Transverse colon (tissue), 4 donors: ENCODE measurements around the gene LCP1. TPM values are rescaled to one million over a fixed set of nuclear protein-coding genes. Genes with fewer than 3 reads are reported as not detected.

Source experiments
- DNase-seq: peaks from one replicate; pipeline ENCODE4 v3.0.0-alpha.2; 2019
- H3K27ac ChIP-seq, 4 donors: fragments of 200-600 bp; sonication (generic); 2 replicates each; pipeline ENCODE4 v1.5.1; 2016 to 2018; ENCODE audit warnings: inconsistent platforms in 4 of 4
- H3K27me3 ChIP-seq: fragments of 200-600 bp; sonication (generic); 2 replicates; pipeline ENCODE4 v1.5.1; 2017; ENCODE audit warnings: inconsistent platforms
- H3K36me3 ChIP-seq, 4 donors: fragments of 200-600 bp; sonication (generic); 2 replicates each; pipeline ENCODE4 v1.5.1; 2017 to 2019; ENCODE audit warnings: inconsistent platforms in 4 of 4
- H3K4me1 ChIP-seq, 4 donors: fragments of 200-600 bp; sonication (generic); 2 replicates each; pipeline ENCODE4 v1.5.1; 2017 to 2020; ENCODE audit warnings: inconsistent platforms in 4 of 4
- H3K4me3 ChIP-seq, 4 donors: fragments of 200-600 bp; sonication (generic); 1 replicate in 1 of 4; 2 replicates in 3 of 4; pipeline versions ENCODE4 v1.5.1 to v1.6.1; 2017 to 2019; ENCODE audit warnings: inconsistent platforms in 4 of 4
- H3K9me3 ChIP-seq, 2 donors: fragments of 200-600 bp; sonication (generic); 2 replicates each; pipeline ENCODE4 v1.5.1; 2017 to 2019; ENCODE audit warnings: inconsistent platforms in 2 of 2
- EP300 ChIP-seq: sonication (generic); formaldehyde crosslinking; IDR thresholded peaks from one replicate; pipeline ENCODE4 v1.6.1; 2017; ENCODE audit warnings: antibody characterized with exemption, low read depth
- POLR2A ChIP-seq: fragments of 450-650 bp; IDR thresholded peaks from one replicate; pipeline ENCODE4 v1.6.1; 2016; ENCODE audit warnings: antibody characterized with exemption, mild to moderate bottlenecking, moderate library complexity
- POLR2AphosphoS5 ChIP-seq, 3 donors: sonication (generic); formaldehyde crosslinking; IDR thresholded peaks; one replicate each; pipeline ENCODE4 v1.6.1; 2016; ENCODE audit warnings: antibody characterized with exemption in 3 of 3
- WGBS, 2 donors: methylation state at CpG; one replicate each; pipeline ENCODE4 v1.1.5; 2018; ENCODE audit warnings: low coverage in 1 of 2; 5-methylcytosine and 5-hydroxymethylcytosine counted together
- in situ Hi-C, 4 donors: fragments of 200-750 bp; cut with MboI; loops; one replicate each; pipeline versions ENCODE4 v1.15.0 to v1.15.1; 2017; ENCODE audit warnings: low sequenced_read_pairs in 3 of 4, low pct_ligation_motif_present in 1 of 4, low pct_unique_long_range_greater_than_20kb in 1 of 4
- intact Hi-C: fragments of 100-400 bp; cut with DNase I; formaldehyde crosslinking; loops from one replicate; pipeline ENCODE4 v1.15.1; 2023; ENCODE audit warnings: low total_unique reads
- total RNA-seq, 4 donors: library from RNA; depleted of rRNA; stranded (reverse); fragments of >200 nt; gene quantifications; one replicate each; pipeline ENCODE4 v1.1.0, GENCODE V29; 2016
- TF ChIP-seq, protein P1 (sequence below), 5 experiments: fragments of 200-600 bp in 3 of 5; fragments of 450-650 bp in 2 of 5; sonication (generic) in 3 of 5; IDR thresholded peaks; 1 replicate in 2 of 5; 2 replicates in 3 of 5; pipeline ENCODE4 v1.5.1; 2016 to 2017; ENCODE audit warnings: antibody characterized with exemption in 5 of 5, inconsistent platforms in 3 of 5, mild to moderate bottlenecking in 2 of 5, moderate library complexity in 1 of 5

The LCP1 gene
- total RNA-seq, 4 donors from 2014 or later: 1.6 to 35.7 (median 26.1) TPM

DNA sequence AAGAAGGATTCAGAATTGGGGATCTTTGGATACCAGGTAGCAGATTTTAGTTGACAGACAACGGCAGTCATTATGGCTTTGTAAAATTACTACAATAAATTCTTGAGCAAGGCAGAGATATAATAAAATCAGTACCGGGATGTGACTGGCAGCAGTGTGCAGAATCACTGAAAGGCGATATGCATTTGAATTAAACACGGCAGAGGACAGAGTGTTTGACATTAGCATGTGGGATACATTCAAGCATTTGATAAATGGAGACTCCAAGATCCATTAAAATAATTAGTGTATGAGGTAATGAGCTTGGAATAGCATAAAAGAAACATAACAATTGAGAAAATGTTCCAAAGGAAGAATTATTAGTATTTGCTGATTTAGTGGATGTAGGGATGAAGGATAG, 36.8 kb downstream of the LCP1 start:
- H3K27me3 ChIP-seq: no peaks in the 10 kb centered on the region
- H3K4me3 ChIP-seq: no peak overlapping the region
- TF ChIP-seq, protein P1, sequence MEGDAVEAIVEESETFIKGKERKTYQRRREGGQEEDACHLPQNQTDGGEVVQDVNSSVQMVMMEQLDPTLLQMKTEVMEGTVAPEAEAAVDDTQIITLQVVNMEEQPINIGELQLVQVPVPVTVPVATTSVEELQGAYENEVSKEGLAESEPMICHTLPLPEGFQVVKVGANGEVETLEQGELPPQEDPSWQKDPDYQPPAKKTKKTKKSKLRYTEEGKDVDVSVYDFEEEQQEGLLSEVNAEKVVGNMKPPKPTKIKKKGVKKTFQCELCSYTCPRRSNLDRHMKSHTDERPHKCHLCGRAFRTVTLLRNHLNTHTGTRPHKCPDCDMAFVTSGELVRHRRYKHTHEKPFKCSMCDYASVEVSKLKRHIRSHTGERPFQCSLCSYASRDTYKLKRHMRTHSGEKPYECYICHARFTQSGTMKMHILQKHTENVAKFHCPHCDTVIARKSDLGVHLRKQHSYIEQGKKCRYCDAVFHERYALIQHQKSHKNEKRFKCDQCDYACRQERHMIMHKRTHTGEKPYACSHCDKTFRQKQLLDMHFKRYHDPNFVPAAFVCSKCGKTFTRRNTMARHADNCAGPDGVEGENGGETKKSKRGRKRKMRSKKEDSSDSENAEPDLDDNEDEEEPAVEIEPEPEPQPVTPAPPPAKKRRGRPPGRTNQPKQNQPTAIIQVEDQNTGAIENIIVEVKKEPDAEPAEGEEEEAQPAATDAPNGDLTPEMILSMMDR (IDR thresholded peaks at IDR 0.05): no peak
- TF ChIP-seq EP300 (no peak), POLR2A (no peak), POLR2AphosphoS5 (IDR thresholded peaks at IDR 0.05) (no peak)
- WGBS, 2 donors: 56 to 58% methylated on average over 4 of the region's 4 CpGs
- no peaks in the 10 kb centered on the region for H3K9me3 ChIP-seq
- no peak overlapping the region for H3K27ac ChIP-seq
- H3K36me3 ChIP-seq: no peaks in the 10 kb centered on the region
- no peak for DNase-seq
- in situ Hi-C loops (no loop called here), intact Hi-C loops (no loop called here)
- no peaks in the 10 kb centered on the region for H3K4me1 ChIP-seq

DNA sequence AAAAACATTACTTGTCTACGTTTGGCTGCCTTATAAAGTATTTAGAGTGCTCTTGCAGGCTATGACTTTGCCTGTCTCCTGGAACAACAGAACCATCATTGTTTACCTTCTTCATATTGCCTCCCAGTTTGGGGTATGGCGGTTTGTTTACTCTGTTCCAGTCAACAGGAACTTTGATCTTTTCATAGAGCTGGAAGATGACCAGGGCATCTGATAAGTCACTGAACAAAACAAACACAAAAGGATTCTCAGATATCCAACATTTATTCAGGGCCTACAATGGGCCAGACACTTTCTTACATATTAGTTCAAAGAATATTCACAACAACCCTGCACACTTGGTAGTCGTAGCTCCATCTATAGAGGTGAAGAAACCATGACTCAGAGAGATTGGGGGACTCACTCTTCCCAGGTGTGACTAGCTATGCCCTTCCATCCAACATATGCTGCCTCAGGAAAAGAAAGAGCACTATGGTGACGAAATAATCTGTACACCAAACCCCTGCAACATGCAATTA, 38.7 kb downstream of the LCP1 start:
- intact Hi-C loops (no loop called here), in situ Hi-C loops (no loop called here)
- no peaks in the 10 kb centered on the region for H3K36me3 ChIP-seq
- H3K4me1 ChIP-seq: no peaks in the 10 kb centered on the region
- H3K27me3 ChIP-seq: no peaks in the 10 kb centered on the region
- 40 to 61% methylated on average over 3 to 4 of the region's 4 CpGs for WGBS, 2 donors
- no peaks in the 10 kb centered on the region for H3K9me3 ChIP-seq
- TF ChIP-seq, protein P1 (IDR thresholded peaks at IDR 0.05): no peak
- TF ChIP-seq POLR2A (no peak), EP300 (no peak), POLR2AphosphoS5 (IDR thresholded peaks at IDR 0.05) (no peak)
- no peak overlapping the region for H3K27ac ChIP-seq
- DNase-seq: no peak
- H3K4me3 ChIP-seq: no peak overlapping the region

DNA sequence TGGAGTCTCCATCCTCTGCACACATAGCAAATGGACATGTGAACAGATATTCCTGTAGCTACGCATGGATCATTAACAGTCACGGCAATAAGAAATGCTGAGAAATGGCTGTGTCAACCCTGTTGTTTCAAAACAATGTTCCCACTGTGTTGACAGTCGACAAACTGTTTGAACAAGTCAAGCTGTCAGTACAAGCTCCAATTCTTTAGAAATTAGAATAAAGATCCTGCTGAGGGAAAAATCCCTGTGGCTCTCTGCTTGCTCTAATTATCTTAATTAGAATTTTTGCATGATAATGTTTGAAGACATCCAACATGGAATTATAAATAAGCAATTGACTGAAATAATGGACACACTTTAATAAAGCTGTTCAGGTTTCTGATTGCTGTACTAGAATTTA, 39.2 kb downstream of the LCP1 start:
- TF ChIP-seq, protein P1 (IDR thresholded peaks at IDR 0.05): no peak
- TF ChIP-seq POLR2A (no peak), POLR2AphosphoS5 (IDR thresholded peaks at IDR 0.05) (no peak), EP300 (no peak)
- Histone ChIP-seq H3K27ac (no peak overlapping the region), H3K4me1 (no peaks in the 10 kb centered on the region), H3K27me3 (no peaks in the 10 kb centered on the region), H3K36me3 (no peaks in the 10 kb centered on the region), H3K4me3 (no peak overlapping the region), H3K9me3 (no peaks in the 10 kb centered on the region)
- in situ Hi-C loops (no loop called here), intact Hi-C loops (no loop called here)
- no peak for DNase-seq
- 49% methylated on average over 3 of the region's 3 CpGs; no CpG with 5 or more reads in 1 of the 2 donors for WGBS, 2 donors

DNA sequence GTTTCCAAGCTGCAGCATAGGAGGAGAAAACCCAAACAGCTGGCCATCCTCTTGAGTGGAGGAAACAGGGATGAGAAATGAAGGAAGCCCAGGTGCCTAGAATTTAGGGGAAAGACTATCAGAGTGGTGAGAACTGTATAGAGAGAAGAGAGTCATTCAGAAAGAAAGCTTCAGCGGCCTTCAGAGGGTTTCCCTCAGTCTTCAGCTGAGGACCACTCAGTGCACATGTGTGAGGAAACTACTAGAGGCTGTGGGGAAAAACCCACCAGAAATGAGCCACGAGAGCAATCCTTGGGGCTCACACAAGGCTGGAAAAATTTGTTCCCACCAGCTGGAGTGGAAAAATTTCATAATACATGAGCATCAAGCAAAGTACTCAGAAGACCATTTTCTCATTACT, 41.9 kb downstream of the LCP1 start:
- no peaks in the 10 kb centered on the region for H3K36me3 ChIP-seq
- DNase-seq: no peak
- H3K4me1 ChIP-seq: no peaks in the 10 kb centered on the region
- 73 to 86% methylated on average over 2 of the region's 2 CpGs for WGBS, 2 donors
- no peak overlapping the region for H3K27ac ChIP-seq
- TF ChIP-seq POLR2AphosphoS5 (IDR thresholded peaks at IDR 0.05) (no peak), EP300 (no peak), POLR2A (no peak)
- TF ChIP-seq, protein P1 (IDR thresholded peaks at IDR 0.05): no peak
- intact Hi-C loops (no loop called here), in situ Hi-C loops (no loop called here)
- no peaks in the 10 kb centered on the region for H3K27me3 ChIP-seq
- no peak overlapping the region for H3K4me3 ChIP-seq
- no peaks in the 10 kb centered on the region for H3K9me3 ChIP-seq
